ENCODE measurements around the gene CLCN7. TPM values are rescaled to one million over a fixed set of nuclear protein-coding genes. Genes with fewer than 3 reads are reported as not detected.

The CLCN7 gene
- total RNA-seq: 58.2 TPM

- H3K4me3 ChIP-seq (ENCODE audit: low read length): peak within 1 kb of the TSS; percentile 66
- no peaks in the 10 kb centered on the region for H3K27me3 ChIP-seq (ENCODE audit: insufficient read depth, low read length)
- peaks cover 54% of the 10 kb centered on the region for H3K4me1 ChIP-seq (ENCODE audit: insufficient read depth, low read length)
- H3K9me3 ChIP-seq (ENCODE audit: low read depth, low read length): no peaks in the 10 kb centered on the region
These were observed at the start of gene CLCN7 for GRCh38 chr16:1474796-1475551. CLCN7 (minus strand) TSS chr16:1475028; CDS start chr16:1474974, 54 bp downstream.

- H3K4me1 ChIP-seq (ENCODE audit: insufficient read depth, low read length): peaks cover 11% of the 10 kb centered on the region
- H3K27me3 ChIP-seq (ENCODE audit: insufficient read depth, low read length): no peaks in the 10 kb centered on the region
These were observed 49.5 kb upstream of the CLCN7 start for GRCh38 chr16:1524366-1524765.

GRCh38 chr16:1523581-1524245 lies 48.9 kb upstream of the CLCN7 start:
- peaks cover 11% of the 10 kb centered on the region for H3K4me1 ChIP-seq (ENCODE audit: insufficient read depth, low read length)
- no peaks in the 10 kb centered on the region for H3K9me3 ChIP-seq (ENCODE audit: low read depth, low read length)
- H3K27me3 ChIP-seq (ENCODE audit: insufficient read depth, low read length): no peaks in the 10 kb centered on the region
- no peak overlapping the region for H3K4me3 ChIP-seq (ENCODE audit: low read length)

More at GRCh38 chr16:1524366-1524765, 49.5 kb upstream of the CLCN7 start:
- Histone ChIP-seq H3K4me3 (ENCODE audit: low read length) (no peak overlapping the region), H3K9me3 (ENCODE audit: low read depth, low read length) (no peaks in the 10 kb centered on the region)

GRCh38 chr16:1520461-1520860 lies 45.6 kb upstream of the CLCN7 start:
- no peaks in the 10 kb centered on the region for H3K27me3 ChIP-seq (ENCODE audit: insufficient read depth, low read length)
- H3K9me3 ChIP-seq (ENCODE audit: low read depth, low read length): no peaks in the 10 kb centered on the region
- no peaks in the 10 kb centered on the region for H3K4me1 ChIP-seq (ENCODE audit: insufficient read depth, low read length)
- H3K4me3 ChIP-seq (ENCODE audit: low read length): no peak overlapping the region

GRCh38 chr16:1519831-1520230 lies 45.0 kb upstream of the CLCN7 start:
- Histone ChIP-seq H3K4me3 (ENCODE audit: low read length) (no peak overlapping the region), H3K4me1 (ENCODE audit: insufficient read depth, low read length) (no peaks in the 10 kb centered on the region), H3K9me3 (ENCODE audit: low read depth, low read length) (no peaks in the 10 kb centered on the region), H3K27me3 (ENCODE audit: insufficient read depth, low read length) (no peaks in the 10 kb centered on the region)

- Histone ChIP-seq H3K4me3 (ENCODE audit: low read length) (no peak overlapping the region), H3K27me3 (ENCODE audit: insufficient read depth, low read length) (no peaks in the 10 kb centered on the region), H3K4me1 (ENCODE audit: insufficient read depth, low read length) (no peaks in the 10 kb centered on the region), H3K9me3 (ENCODE audit: low read depth, low read length) (no peaks in the 10 kb centered on the region)
These were observed 43.9 kb upstream of the CLCN7 start for GRCh38 chr16:1518626-1519135.

- H3K4me3 ChIP-seq (ENCODE audit: low read length): no peak overlapping the region
- H3K27me3 ChIP-seq (ENCODE audit: insufficient read depth, low read length): no peaks in the 10 kb centered on the region
- no peaks in the 10 kb centered on the region for H3K4me1 ChIP-seq (ENCODE audit: insufficient read depth, low read length)
- H3K9me3 ChIP-seq (ENCODE audit: low read depth, low read length): no peaks in the 10 kb centered on the region
These were observed 39.7 kb upstream of the CLCN7 start for GRCh38 chr16:1514507-1514906.

GRCh38 chr16:1512774-1513173 lies 37.9 kb upstream of the CLCN7 start:
- H3K4me1 ChIP-seq (ENCODE audit: insufficient read depth, low read length): no peaks in the 10 kb centered on the region
- no peak overlapping the region for H3K4me3 ChIP-seq (ENCODE audit: low read length)
- H3K27me3 ChIP-seq (ENCODE audit: insufficient read depth, low read length): no peaks in the 10 kb centered on the region
- no peaks in the 10 kb centered on the region for H3K9me3 ChIP-seq (ENCODE audit: low read depth, low read length)

- no peak overlapping the region for H3K4me3 ChIP-seq (ENCODE audit: low read length)
- H3K27me3 ChIP-seq (ENCODE audit: insufficient read depth, low read length): no peaks in the 10 kb centered on the region
- H3K4me1 ChIP-seq (ENCODE audit: insufficient read depth, low read length): no peaks in the 10 kb centered on the region
- H3K9me3 ChIP-seq (ENCODE audit: low read depth, low read length): no peaks in the 10 kb centered on the region
These were observed 37.1 kb upstream of the CLCN7 start for GRCh38 chr16:1511662-1512569.

- Histone ChIP-seq H3K4me3 (ENCODE audit: low read length) (no peak overlapping the region), H3K27me3 (ENCODE audit: insufficient read depth, low read length) (no peaks in the 10 kb centered on the region), H3K9me3 (ENCODE audit: low read depth, low read length) (no peaks in the 10 kb centered on the region), H3K4me1 (ENCODE audit: insufficient read depth, low read length) (no peaks in the 10 kb centered on the region)
These were observed 36.1 kb upstream of the CLCN7 start for GRCh38 chr16:1510941-1511351.

GRCh38 chr16:1510272-1510671 lies 35.4 kb upstream of the CLCN7 start:
- Histone ChIP-seq H3K4me1 (ENCODE audit: insufficient read depth, low read length) (no peaks in the 10 kb centered on the region), H3K27me3 (ENCODE audit: insufficient read depth, low read length) (no peaks in the 10 kb centered on the region), H3K4me3 (ENCODE audit: low read length) (no peak overlapping the region), H3K9me3 (ENCODE audit: low read depth, low read length) (no peaks in the 10 kb centered on the region)

GRCh38 chr16:1509307-1510221 lies 34.7 kb upstream of the CLCN7 start:
- no peaks in the 10 kb centered on the region for H3K4me1 ChIP-seq (ENCODE audit: insufficient read depth, low read length)
- H3K27me3 ChIP-seq (ENCODE audit: insufficient read depth, low read length): no peaks in the 10 kb centered on the region
- H3K4me3 ChIP-seq (ENCODE audit: low read length): no peak overlapping the region
- no peaks in the 10 kb centered on the region for H3K9me3 ChIP-seq (ENCODE audit: low read depth, low read length)

GRCh38 chr16:1508494-1509187 lies 33.8 kb upstream of the CLCN7 start:
- H3K27me3 ChIP-seq (ENCODE audit: insufficient read depth, low read length): no peaks in the 10 kb centered on the region
- H3K4me3 ChIP-seq (ENCODE audit: low read length): no peak overlapping the region
- H3K9me3 ChIP-seq (ENCODE audit: low read depth, low read length): no peaks in the 10 kb centered on the region
- H3K4me1 ChIP-seq (ENCODE audit: insufficient read depth, low read length): no peaks in the 10 kb centered on the region

All from mononuclear cell (primary cell).